ENCODE results near the gene KCTD10.

Gene KCTD10, protein sequence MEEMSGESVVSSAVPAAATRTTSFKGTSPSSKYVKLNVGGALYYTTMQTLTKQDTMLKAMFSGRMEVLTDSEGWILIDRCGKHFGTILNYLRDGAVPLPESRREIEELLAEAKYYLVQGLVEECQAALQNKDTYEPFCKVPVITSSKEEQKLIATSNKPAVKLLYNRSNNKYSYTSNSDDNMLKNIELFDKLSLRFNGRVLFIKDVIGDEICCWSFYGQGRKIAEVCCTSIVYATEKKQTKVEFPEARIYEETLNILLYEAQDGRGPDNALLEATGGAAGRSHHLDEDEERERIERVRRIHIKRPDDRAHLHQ

DNA sequence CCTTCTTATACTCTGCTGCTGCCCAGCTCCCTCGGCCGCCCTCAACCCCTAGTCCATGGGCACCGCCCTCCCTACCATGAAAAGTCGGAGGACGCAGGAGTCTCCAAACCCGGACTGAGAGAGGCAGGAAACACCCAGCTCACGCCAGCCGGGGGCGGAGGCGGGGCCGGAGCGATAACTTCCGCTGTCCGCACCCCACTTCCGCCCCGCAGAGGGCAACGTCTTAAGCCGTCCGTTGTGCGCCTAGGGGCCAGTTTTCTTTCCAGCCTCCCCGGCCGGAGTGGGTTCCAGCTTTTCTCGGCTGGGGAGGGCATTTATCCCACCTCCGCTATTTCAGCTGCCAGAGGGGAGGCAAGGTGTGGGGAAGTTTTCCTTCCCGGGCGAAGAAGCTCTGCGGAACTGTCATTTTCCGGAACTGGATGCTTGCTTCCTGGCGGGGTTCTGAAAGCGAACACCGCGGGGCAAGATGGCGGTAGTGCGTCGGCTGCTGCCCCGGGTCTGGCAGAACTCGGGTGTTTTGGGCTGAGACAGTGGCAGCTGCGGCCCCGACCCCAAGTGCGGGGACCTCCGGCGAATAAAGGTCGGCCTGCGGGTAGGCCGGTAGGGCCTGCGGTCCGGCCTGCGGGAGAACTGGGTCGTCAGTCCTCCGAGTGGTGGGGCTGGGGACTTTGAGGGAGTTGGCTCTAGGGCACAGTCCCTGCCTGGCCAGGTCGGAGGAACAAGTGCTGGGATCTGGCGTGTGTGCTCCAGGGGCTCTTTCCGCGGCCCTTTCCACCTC lies at the start of gene KCTD10, which contains the start of gene UBE3B:
Gene KCTD10, minus strand, starts transcription at position 116 of the 778 bp plus-strand sequence. Its CDS starts 38 bp downstream, at position 78.
Gene UBE3B, plus strand, starts transcription at position 450 of the 778 bp plus-strand sequence. CDS start 5,918 bp downstream, outside the sequence.
- DNase-seq (ENCODE audit: low read depth in 2 of 2) = peak; percentile 75 to 83

DNA sequence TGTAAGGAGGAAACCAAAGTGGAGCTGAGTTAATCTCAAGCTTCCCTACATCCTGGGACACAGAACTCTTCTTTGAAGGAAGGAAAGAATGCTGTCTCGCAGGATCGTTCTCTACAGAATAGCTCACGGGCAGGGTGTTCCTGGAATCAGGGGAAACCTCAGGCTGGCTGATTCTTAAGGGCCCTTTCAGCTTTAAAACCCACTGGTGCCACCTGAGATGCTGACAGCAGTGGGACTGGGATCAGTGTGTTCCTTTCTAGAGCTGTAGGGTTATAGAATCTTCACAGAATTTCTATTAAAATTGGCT lies 48.1 kb upstream of the KCTD10 start:
- DNase-seq (ENCODE audit: low read depth in 2 of 2) = no peak

DNA sequence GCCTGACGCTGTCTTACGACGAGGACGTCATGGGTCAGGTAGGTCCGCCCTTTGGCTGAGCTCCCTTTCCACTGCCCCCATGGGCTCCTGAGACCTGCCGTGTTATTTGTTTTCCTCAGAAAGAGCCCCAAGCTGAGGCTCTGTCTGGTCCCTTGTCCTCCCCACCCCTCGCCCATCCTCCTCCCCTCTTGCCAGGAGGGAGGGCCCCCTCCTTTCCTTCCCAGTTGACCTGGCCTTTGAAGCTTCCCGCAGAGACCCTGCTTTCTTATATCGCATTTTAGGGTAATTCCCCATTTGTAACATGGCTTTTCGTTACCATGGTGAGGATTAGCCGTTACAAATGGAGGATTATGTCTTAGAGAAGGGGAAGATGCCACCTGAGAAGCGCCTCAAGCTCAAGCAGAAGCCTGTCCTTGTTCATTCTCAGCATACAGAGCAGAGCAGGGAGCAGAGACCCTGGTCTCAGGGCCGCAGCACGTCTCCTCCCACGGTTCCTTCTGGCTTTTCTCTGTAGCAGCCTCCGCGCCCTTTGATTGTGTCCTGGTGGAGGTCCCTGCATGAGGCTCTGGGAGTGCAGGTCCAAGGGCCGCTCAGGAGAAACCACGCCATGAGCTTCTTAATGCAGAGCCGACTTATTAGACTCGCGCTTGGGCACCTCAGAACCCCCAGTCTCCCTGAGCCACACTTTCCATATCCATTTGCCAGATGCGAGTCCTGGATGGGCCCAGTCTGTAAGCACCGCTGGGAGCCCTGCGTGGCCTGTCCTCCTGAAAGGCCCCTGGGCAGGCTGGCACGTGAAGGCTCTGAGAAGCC lies 47.6 kb upstream of the KCTD10 start:
- DNase-seq (ENCODE audit: low read depth in 2 of 2) = no peak

GRCh38 chr12:109523504-109523903 lies 46.4 kb upstream of the KCTD10 start:
- DNase-seq (ENCODE audit: low read depth in 2 of 2) = no peak

- no peak for DNase-seq (ENCODE audit: low read depth in 2 of 2)
Observed at GRCh38 chr12:109523071-109523470, 46.0 kb upstream of the KCTD10 start.

- DNase-seq (ENCODE audit: low read depth in 2 of 2) = no peak
Observed at GRCh38 chr12:109521831-109522230, 44.7 kb upstream of the KCTD10 start.

DNA sequence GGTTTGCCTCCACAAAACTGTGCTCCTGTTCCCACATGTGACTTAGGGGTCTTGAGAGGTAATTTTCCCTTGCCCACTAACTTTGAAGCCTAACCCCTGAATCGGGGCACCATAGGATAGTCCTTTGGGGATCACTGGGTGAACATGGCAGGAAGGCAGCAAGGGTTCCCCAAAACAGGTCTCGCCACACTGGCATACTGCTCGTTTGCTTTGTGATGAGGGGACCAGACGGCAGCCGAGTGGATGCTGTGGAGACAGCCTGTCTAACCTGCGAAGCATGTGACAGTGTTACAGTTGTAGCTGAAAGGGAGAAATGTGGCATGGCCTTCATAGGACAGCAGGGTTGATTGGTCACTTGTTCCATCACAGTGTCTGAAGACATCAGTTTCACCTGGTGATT lies 42.7 kb upstream of the KCTD10 start:
- no peak for DNase-seq (ENCODE audit: low read depth in 2 of 2)

DNA sequence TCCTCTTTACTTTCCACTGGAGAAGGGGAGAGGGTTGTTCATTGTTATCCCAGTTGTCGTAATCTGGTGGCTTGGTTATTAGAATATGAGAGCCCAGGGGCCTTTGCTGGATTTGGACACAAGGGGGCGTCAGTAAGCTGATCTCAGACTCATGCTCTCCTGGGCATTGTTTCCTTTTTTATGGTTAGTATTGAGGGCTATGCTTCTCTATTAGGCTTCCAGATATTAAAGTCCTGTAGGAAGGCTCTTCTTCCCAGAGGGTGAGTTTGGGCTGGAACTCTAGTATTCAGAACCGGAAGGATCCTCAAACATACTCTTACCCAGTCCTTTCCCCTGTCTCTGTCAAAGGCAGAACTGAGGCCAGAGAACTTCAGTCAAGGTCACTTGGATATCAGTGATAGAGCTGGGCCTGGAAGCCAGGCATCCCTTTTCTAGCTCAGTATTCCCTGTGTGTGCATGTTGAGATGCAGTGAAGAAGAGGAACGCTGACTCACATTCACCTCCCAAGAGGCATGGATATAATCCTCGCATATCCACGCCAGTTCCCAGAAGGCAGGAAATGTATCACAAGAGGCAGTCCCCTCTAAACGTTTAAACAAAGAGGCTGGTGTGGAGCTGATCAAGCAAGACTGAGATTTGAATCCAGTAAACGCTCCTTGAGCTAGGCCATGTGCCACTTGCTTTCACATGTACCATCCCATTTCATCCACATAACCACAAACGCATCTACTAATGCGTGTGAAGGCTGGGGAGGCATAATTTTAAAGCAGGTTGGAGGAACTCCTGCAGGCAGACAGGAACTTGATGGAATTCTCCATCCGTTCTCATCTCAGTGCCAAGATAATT lies 41.9 kb upstream of the KCTD10 start:
- peak; percentile 32 to 44 for DNase-seq (ENCODE audit: low read depth in 2 of 2)

DNA sequence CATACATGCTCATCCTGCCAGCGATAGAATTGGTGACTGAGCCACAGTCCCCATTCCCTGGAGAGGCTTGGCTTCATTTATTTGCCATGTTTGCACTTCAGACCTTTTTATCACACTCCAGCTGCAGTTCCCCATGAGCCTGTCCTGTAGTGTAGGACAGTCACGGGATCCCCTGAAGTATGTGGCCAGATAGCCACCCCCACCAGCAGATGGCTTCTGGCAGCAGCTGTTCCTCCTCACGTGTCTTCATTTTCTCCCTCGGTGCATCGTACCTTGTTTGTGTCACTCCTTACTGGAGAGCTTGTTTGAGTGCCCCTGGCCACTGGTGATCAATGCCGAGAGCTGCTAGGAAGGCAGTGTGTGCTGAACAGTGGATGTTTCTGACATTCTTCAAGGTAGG lies 40.5 kb upstream of the KCTD10 start:
- no peak for DNase-seq (ENCODE audit: low read depth in 2 of 2)

DNA sequence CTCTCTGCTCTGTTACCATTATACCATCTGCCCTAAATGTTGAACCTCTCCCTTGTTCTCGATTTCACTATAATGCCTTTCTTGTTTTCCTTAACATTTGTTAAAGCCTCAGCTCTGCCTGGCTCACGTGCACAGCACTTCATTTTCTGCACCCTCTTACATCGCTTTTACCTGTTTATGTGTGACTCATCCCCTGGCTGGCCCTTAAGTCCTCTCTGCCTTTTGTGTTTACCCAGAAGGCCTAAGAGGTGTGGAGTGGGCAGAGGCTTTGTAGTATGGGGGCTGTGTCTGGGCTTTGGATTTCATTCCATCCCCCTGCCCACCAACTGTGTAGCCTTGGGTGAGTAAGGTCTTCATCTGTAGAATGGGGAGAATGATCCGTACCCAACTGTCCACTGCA lies 36.9 kb upstream of the KCTD10 start:
- DNase-seq (ENCODE audit: low read depth in 2 of 2) = no peak

GRCh38 chr12:109513051-109513450 lies 36.0 kb upstream of the KCTD10 start:
- no peak for DNase-seq (ENCODE audit: low read depth in 2 of 2)

DNA sequence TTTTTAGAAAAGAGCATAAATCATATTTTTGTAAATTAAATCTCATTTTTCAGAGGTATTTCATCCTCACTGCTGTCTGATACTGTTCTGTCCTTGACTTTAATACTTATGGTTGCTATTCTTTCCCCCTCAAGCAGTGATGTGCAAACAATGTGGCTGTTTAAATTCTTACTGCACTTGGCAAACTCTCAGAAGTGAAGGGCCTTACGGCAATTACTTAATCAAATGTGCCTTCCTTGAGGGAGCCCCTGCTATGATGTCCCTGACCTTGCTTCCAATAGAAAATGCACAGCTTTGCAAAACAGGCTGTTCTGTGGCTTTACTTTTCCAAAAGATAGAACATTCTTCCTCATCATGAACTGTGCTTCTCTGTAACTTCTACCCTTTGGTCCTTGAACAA lies 35.5 kb upstream of the KCTD10 start:
- DNase-seq (ENCODE audit: low read depth in 2 of 2) = no peak

DNA sequence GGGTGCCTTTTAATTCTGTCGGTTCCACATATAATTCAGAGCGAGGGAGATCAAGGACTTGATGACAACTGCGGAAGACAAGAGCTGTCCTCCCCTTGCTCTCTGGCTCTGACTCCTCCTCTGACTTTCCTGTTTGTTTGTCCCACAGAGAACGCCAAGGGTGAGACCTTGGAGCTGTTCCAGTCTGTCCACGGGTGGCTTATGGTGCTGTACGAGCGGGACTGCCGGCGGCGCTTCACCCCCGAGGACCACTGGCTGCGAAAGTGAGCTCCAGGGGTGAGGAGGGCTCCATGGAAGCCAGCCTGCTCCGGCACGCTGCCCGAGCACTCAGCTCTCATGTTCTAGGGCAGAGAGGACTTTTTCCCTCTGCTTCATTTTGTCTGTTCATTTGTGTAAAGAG lies 33.1 kb upstream of the KCTD10 start:
- no peak for DNase-seq (ENCODE audit: low read depth in 2 of 2)

GRCh38 chr12:109504068-109504467 lies 27.0 kb upstream of the KCTD10 start:
- DNase-seq (ENCODE audit: low read depth in 2 of 2) = no peak

- DNase-seq (ENCODE audit: low read depth in 2 of 2) = no peak
Observed at GRCh38 chr12:109503611-109504010, 26.5 kb upstream of the KCTD10 start.

GRCh38 chr12:109502332-109502731 lies 25.2 kb upstream of the KCTD10 start:
- DNase-seq (ENCODE audit: low read depth in 2 of 2) = no peak

GRCh38 chr12:109501299-109501698 lies 24.2 kb upstream of the KCTD10 start:
- no peak for DNase-seq (ENCODE audit: low read depth in 2 of 2)

DNA sequence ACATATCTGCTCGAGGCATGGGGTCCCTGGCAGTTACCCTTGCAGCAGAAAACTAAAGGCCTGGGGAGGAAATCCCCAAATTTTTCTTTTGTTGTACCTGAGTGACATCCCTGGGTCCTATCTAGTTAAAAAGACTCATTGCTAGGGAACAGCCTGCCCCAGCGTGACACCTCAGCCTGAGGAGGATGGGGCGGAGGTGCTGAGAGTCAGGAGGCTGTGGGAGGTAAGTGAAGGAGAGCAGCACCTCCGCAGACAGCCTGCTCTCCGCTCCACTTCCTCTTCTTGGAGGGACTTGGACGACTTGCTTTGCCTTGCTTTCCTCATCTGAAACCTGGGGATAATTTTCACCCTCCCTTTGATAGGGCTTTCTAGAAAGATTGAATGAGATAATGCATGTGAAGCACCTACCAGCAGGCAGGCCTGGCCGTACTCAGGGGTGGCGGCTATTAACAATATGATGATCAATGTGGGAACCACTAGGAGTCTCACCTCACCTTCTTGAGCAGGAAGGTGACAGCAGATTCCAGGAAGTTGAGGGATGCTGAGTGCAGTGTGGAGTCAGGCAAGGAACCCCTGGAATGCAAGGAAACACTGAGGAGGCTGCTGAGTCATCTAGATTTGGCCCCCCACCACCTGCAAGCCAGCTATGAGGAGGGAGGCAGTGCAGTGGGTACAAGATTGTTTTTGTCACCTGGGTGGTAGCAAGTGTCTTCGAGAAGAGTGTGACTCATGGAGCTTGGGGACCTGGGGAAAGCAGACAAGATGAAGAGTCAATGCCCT lies 23.5 kb upstream of the KCTD10 start:
- no peak for DNase-seq (ENCODE audit: low read depth in 2 of 2)

DNA sequence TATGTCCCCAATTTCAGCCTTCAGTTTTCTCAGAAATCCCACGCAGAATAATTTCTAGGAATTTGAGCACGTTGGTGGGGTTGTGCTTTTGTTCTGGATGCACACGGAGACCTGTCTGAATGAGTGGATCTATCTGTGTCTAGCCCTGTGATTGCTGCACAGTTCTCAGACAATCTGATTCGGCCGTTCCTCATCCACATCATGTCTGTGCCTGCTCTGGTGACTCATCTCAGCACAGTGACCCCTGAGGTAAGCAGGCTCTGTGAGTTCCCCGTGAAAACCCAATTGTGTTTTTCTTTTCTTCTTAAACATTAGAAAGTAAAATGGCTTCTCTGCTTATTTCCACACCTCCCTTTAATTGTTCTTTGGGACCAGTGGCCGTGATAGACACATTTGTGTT lies 20.6 kb upstream of the KCTD10 start:
- no peak for DNase-seq (ENCODE audit: low read depth in 2 of 2)

- no peak for DNase-seq (ENCODE audit: low read depth in 2 of 2)
Observed at GRCh38 chr12:109496306-109496705, 19.2 kb upstream of the KCTD10 start.

- no peak for DNase-seq (ENCODE audit: low read depth in 2 of 2)
Observed at GRCh38 chr12:109495012-109495411, 17.9 kb upstream of the KCTD10 start.

Measured in stimulated activated CD4-positive, alpha-beta T cell treated with anti-CD3 and anti-CD28 coated beads, Interleukin-4, amount 100 ng/mL, for 48 hours (primary cell).